Hepatocyte (in vitro differentiated cells): ENCODE measurements around the gene LDLR.

ENCODE experiments used
- CTCF ChIP-seq: fragments of 200-600 bp; sonication (generic); IDR thresholded peaks from 2 replicates; pipeline ENCODE4 v1.5.1; 2016; ENCODE audit warnings: antibody characterized with exemption, mild to moderate bottlenecking; ENCODE audit not compliant: poor library complexity
- EZH2 ChIP-seq: fragments of 200-600 bp; sonication (generic); IDR thresholded peaks from 2 replicates; pipeline ENCODE4 v1.6.1; 2016; ENCODE audit warnings: antibody characterized with exemption, mild to moderate bottlenecking, borderline replicate concordance

- TF ChIP-seq CTCF (no peak), EZH2 (no peak)
Measured at GRCh38 chr19:11094520-11094894, 5.2 kb downstream of the LDLR start.
